ENCODE results near the gene SLC6A3.
"Not testable (repeated sequence)": the region's sequence is repeated elsewhere in the genome, so short reads cannot be mapped to it uniquely, and the experiment has no call there.

Gene SLC6A3

DNA sequence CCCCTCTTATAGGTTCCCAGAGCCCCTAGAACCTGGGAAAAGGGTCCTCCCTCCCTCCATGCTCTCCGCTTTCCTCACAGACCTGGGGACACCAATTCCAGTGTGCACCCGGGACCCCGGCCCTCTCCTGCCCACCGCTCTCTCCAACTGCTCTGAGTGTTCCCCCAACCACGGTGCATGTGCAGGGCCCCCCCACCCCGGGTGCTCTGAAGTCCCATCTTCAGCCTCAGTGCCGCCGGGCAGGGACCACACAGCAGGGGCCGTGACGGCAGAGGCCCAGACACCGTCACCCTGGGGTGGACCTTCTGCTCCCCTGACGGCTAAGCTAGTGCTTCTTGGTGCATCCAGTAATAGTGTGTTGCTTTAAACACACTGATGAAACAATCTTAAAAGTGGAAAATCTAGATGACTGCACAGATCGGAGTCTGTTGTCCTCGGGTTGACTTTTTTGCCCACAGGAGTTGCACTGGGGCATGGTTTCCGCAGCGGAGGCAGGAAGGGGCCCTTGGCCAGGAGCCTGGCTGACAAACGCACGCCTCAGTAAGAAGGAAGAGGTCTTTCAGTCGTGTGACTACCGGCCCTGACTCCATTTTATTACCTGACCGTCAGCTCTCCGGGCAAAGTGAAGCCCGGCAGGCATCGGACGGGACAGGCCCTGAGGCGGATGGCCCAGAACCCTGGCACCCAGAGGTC is 36.2 kb upstream of the SLC6A3 start:
- Mint-ChIP-seq H3K4me3 (peak overlapping the region; percentile 70), H3K4me1 (peaks cover 84% of the 10 kb centered on the region), H3K27ac (peak overlapping the region; percentile 97), H3K36me3 (peaks cover 73% of the 10 kb centered on the region), H3K9me3 (no peaks in the 10 kb centered on the region), H3K27me3 (no peaks in the 10 kb centered on the region)
- ATAC-seq = no peak

GRCh38 chr5:1480806-1481205 is 35.6 kb upstream of the SLC6A3 start:
- Mint-ChIP-seq H3K9me3 (no peaks in the 10 kb centered on the region), H3K36me3 (peaks cover 72% of the 10 kb centered on the region), H3K4me1 (peaks cover 78% of the 10 kb centered on the region), H3K4me3 (peak overlapping the region; percentile 65), H3K27me3 (no peaks in the 10 kb centered on the region), H3K27ac (peak overlapping the region; percentile 97)
- ATAC-seq = no peak

DNA sequence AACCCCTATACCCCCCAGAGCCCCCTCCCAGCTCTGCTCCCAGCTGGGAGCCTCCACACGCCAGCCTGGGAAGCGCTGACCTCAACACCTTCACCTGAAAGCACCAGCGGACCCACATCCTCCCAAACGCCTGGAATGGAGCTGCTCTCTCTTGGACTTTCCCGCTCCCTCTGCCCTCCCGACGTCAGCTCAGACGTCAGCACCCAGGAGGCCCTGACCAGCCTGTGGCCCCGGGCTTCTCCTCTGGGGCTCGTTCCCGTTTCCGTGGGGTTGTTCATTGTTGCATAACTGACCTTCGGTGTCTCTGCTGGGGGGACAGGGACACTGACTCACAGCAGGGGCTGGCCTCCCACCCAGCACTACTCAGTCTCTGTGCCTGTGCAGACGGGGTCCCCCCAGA is 35.0 kb upstream of the SLC6A3 start:
- H3K36me3 Mint-ChIP-seq = peaks cover 66% of the 10 kb centered on the region
- H3K27me3 Mint-ChIP-seq = no peaks in the 10 kb centered on the region
- peaks cover 72% of the 10 kb centered on the region for H3K4me1 Mint-ChIP-seq
- peak; percentile 59 for ATAC-seq
- H3K9me3 Mint-ChIP-seq = no peaks in the 10 kb centered on the region
- H3K4me3 Mint-ChIP-seq = peak overlapping the region; percentile 65
- peak overlapping the region; percentile 97 for H3K27ac Mint-ChIP-seq

DNA sequence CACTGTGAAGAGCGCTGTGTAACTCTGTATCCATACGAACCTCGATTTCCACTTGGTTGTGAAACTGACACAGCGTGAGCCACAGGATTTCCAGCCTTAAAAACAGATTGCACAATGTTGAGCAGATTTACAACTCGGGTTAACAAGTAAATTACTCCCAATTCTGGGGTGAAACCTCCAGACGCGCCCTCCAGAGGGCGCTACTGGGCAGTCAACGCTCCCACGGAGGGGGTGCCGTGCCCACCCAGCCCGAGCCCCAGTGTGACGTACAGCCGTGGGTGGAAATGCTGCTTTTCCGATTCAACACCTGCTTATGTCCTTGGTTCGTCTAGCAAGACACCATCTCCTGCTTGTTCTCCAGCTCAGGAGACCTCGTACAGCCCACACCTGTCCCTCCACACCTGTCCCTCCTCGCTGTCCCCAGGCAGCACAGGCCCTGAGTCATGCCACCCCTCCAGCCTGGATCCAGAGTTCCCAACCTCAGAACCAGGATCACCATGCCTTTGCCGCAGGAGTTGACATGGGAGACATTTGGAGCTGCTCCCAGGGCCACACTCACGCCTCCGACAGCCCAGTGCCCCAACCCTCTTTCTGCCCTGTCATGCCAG is 34.4 kb upstream of the SLC6A3 start:
- Mint-ChIP-seq H3K4me3 (peak overlapping the region; percentile 65), H3K27ac (peak overlapping the region; percentile 97), H3K4me1 (peaks cover 67% of the 10 kb centered on the region), H3K27me3 (no peaks in the 10 kb centered on the region), H3K9me3 (no peaks in the 10 kb centered on the region), H3K36me3 (peaks cover 63% of the 10 kb centered on the region)
- peak; percentile 69 for ATAC-seq

DNA sequence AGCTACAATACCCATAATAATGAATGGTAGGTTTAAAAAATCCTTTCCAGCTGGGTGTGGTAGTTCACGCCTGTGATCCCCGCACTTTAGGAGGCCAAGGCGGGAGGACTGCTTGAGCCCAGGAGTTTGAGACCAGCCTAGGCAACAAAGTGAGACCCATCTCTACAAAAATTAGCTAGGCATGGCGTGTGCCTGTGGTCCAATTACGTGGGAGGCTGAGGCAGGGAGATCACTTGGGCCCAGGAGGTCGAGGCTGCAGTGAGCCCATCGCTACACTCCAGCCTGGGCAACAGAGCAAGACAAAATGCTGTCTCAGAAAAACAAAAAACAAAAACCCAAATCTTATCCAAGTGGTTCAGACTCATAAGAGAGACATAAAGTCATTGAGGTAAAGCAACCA is 33.8 kb upstream of the SLC6A3 start:
- Mint-ChIP-seq H3K9me3 (no peaks in the 10 kb centered on the region), H3K36me3 (peaks cover 67% of the 10 kb centered on the region), H3K4me3 (no peak overlapping the region), H3K27me3 (no peaks in the 10 kb centered on the region), H3K4me1 (peaks cover 61% of the 10 kb centered on the region), H3K27ac (peak overlapping the region; percentile 97)
- ATAC-seq = no peak

GRCh38 chr5:1478271-1479035 is 33.2 kb upstream of the SLC6A3 start:
- peaks cover 71% of the 10 kb centered on the region for H3K36me3 Mint-ChIP-seq
- H3K27ac Mint-ChIP-seq = peak overlapping the region; percentile 97
- H3K4me1 Mint-ChIP-seq = peaks cover 59% of the 10 kb centered on the region

GRCh38 chr5:1477341-1477740 is 32.1 kb upstream of the SLC6A3 start:
- H3K27ac Mint-ChIP-seq = no peak overlapping the region
- ATAC-seq = no peak
- peaks cover 72% of the 10 kb centered on the region for H3K36me3 Mint-ChIP-seq
- H3K27me3 Mint-ChIP-seq = no peaks in the 10 kb centered on the region
- peaks cover 54% of the 10 kb centered on the region for H3K4me1 Mint-ChIP-seq
- H3K4me3 Mint-ChIP-seq = no peak overlapping the region
- H3K9me3 Mint-ChIP-seq = no peaks in the 10 kb centered on the region

More at GRCh38 chr5:1478271-1479035, 33.2 kb upstream of the SLC6A3 start:
- Mint-ChIP-seq H3K9me3 (no peaks in the 10 kb centered on the region), H3K4me3 (no peak overlapping the region), H3K27me3 (no peaks in the 10 kb centered on the region)
- ATAC-seq = no peak

DNA sequence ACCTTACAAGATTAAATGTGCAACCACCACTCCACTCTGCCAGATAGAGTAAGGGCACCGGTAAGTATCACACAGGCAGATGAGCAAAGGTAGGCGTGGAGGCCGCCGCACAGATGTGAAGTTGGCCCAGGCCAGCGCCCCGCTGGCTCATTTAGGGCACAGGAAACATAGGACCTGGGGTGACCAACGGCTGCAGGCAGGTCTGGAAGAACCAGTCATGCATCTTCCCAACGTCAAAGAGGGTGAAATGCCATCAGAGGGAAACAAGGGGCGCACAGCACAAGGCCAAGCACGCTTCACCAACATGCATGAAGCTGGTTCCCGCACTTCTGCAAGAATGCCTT is 31.7 kb upstream of the SLC6A3 start:
- Mint-ChIP-seq H3K4me1 (peaks cover 53% of the 10 kb centered on the region), H3K36me3 (peaks cover 72% of the 10 kb centered on the region), H3K9me3 (no peaks in the 10 kb centered on the region), H3K27me3 (no peaks in the 10 kb centered on the region), H3K4me3 (no peak overlapping the region), H3K27ac (no peak overlapping the region)
- ATAC-seq = no peak

DNA sequence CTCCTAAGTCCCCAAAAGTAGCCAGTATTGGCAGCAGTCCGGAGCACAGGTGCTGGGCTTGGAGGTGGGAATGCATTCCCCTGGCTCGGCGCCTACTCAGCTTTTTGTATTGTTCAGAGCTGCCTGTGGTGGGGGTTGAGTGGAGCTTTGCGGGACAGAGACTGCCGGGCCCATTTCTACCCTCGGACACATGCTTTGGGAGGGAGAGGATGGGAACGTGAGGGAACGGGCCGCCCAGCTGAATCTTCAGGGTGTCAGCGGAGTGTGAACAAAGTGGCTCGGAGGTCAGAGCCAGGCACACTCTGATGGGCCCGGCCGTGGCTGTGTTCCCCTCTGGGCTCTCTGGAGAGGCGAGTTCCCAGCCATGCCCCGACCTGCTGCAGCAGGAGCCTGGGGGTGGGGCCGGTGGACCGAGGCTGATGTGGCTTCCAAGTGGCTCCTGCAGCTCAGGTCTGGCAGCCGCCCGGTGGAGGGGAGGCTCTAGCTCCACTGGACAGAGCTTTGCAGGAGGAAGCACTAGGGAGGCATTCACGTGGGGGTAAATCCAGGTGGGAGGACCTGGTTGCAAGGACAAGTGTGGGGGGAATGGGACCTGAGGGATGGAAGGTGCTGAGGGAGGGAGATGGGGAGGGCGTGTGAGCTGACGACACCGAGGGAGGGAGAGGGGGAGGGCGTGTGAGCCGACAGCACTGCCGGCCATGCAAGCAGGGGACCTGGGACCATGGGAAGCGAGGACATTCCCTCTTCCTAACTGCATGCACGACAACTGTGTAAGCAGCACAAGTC is 31.1 kb upstream of the SLC6A3 start:
- Mint-ChIP-seq H3K9me3 (no peaks in the 10 kb centered on the region), H3K27me3 (no peaks in the 10 kb centered on the region), H3K27ac (no peak overlapping the region), H3K4me1 (peaks cover 53% of the 10 kb centered on the region), H3K36me3 (peaks cover 72% of the 10 kb centered on the region), H3K4me3 (no peak overlapping the region)
- no peak for ATAC-seq

DNA sequence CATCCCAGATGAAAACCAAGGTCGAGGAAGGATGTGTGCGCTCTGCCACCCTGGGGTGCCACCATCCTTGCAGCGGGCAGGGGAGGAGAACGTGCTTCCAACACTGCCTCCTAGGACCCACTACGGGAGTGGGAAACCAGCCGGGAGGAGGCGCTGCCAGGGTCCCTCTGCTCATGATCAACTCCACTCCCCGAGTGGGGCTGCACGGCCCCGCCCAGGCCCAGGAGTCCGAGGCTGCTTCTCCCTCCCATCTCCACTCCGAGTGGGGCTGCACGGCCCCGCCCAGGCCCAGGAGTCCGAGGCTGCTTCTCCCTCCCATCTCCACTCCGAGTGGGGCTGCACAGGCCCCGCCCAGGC is 30.3 kb upstream of the SLC6A3 start:
- H3K9me3 Mint-ChIP-seq, ATAC-seq, H3K27ac Mint-ChIP-seq, H3K4me3 Mint-ChIP-seq, H3K27me3 Mint-ChIP-seq: not testable (repeated sequence)
- H3K4me1 Mint-ChIP-seq = peaks cover 47% of the 10 kb centered on the region
- peaks cover 69% of the 10 kb centered on the region for H3K36me3 Mint-ChIP-seq

GRCh38 chr5:1474866-1475543 is 29.8 kb upstream of the SLC6A3 start:
- no peak for ATAC-seq
- Mint-ChIP-seq H3K36me3 (peaks cover 64% of the 10 kb centered on the region), H3K27me3 (no peaks in the 10 kb centered on the region), H3K4me1 (peaks cover 42% of the 10 kb centered on the region), H3K9me3 (no peaks in the 10 kb centered on the region), H3K4me3 (no peak overlapping the region), H3K27ac (no peak overlapping the region)

DNA sequence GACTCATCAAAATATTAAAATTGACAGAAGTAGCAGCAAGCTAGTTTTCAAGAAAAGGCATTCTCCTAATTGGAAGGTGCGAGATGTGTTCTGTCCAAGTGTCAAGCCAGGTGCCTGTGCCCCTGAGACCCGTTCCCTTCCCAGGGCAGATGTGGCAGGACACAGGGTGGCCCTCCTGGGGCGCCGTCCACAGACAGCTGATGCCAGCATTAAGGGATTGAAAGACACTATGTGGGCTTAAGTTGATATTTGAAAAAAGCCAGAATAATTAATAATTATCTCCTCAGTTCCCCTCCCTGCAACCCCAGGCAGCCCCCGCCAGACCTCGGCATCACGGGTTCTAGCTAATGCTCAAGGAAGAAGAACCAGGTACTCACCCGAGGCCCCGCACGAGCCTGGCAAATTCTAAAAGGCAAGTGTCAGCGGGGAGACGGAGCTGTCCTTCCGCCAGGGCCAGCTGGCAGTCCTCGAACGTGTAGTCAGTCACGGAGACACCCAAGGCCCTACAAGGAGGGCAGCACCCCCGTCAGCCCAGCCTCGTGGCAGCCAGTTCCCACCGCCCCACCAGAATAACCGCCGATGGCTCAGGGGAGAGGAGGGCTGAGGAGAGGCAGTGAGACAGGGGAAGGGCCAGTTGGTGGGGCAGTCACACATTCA is 29.1 kb upstream of the SLC6A3 start:
- no peak for ATAC-seq
- Mint-ChIP-seq H3K9me3 (no peaks in the 10 kb centered on the region), H3K27ac (no peak overlapping the region), H3K4me1 (peaks cover 35% of the 10 kb centered on the region), H3K4me3 (no peak overlapping the region), H3K36me3 (peaks cover 63% of the 10 kb centered on the region), H3K27me3 (no peaks in the 10 kb centered on the region)

DNA sequence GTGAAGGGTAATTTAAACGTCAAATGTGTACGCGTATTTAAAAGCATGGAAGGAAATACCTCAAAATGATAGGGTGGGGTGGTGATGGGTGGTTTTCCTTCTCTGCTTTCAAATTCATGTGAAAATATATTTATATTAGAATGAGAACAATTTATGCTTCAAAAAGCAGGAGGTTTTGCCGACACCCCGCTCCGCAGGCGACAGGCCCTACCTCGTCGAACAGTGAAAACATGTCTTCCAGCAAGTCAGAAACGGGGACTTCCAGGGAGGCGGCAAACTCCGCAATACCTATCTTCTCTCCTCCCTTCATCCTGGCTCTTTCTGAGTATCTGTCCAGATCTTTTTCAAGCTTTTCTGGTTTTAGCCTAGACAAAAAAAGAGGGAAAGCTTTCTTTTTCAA is 28.5 kb upstream of the SLC6A3 start:
- peaks cover 31% of the 10 kb centered on the region for H3K4me1 Mint-ChIP-seq
- ATAC-seq = no peak
- peaks cover 65% of the 10 kb centered on the region for H3K36me3 Mint-ChIP-seq
- H3K27me3 Mint-ChIP-seq = no peaks in the 10 kb centered on the region
- no peak overlapping the region for H3K27ac Mint-ChIP-seq
- H3K9me3 Mint-ChIP-seq = no peaks in the 10 kb centered on the region
- H3K4me3 Mint-ChIP-seq = no peak overlapping the region

GRCh38 chr5:1472964-1473628 is 27.9 kb upstream of the SLC6A3 start:
- ATAC-seq = no peak
- Mint-ChIP-seq H3K9me3 (no peaks in the 10 kb centered on the region), H3K27me3 (no peaks in the 10 kb centered on the region), H3K36me3 (peaks cover 67% of the 10 kb centered on the region), H3K4me3 (no peak overlapping the region), H3K4me1 (peaks cover 26% of the 10 kb centered on the region), H3K27ac (no peak overlapping the region)

All from stimulated activated memory B cell treated with anti-CD40 and anti-IgM and Interleukin-4, amounts not matched to agents 10 μg/mL and 1 μg/mL and 100 μg/mL, for 72 hours (primary cell).